ENCODE measurements around the gene ID4.

DNA sequence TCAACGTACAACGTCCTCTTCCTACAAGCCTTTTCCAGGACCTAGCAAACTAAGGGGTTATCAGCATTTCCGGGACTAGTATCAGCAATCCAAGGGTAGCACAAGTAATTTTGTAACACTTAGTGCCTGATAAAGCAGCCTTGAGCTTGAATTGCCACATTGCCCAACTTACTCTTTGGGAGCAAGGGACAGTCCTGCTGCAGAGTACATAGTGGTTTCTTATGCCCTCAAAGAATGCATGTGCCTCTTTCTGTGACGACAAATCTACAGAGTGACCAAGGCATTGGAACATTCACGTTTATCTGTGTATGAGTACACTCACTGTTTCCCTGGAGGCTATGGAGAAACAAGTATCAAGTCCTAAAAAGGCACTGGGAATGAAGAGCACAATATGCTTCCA, 3.2 kb upstream of the ID4 start:
- TF ChIP-seq CTCF (IDR thresholded peaks at IDR 0.05) (no peak), POLR2A (IDR thresholded peaks at IDR 0.05) (no peak), POLR2AphosphoS5 (IDR thresholded peaks at IDR 0.05) (no peak), EP300 (IDR thresholded peaks at IDR 0.05; ENCODE audit: low read depth) (no peak)
